ENCODE data around the gene TSHZ2. TPM values are rescaled to one million over a fixed set of nuclear protein-coding genes. Genes with fewer than 3 reads are reported as not detected.
A peak's percentile ranks its signal among the peaks of the same experiment; 100 is the strongest.

Gene TSHZ2
- total RNA-seq, 1 experiment from 2014 or later: 0.20 TPM

GRCh38 chr20:53279735-53280134 is 307.6 kb downstream of the TSHZ2 start (continued):
- TF ChIP-seq ESRRA (CRISPR knock-in tag; IDR thresholded peaks at IDR 0.05; ENCODE audit: borderline replicate concordance) (no peak), NFE2L1 (CRISPR knock-in tag; IDR thresholded peaks at IDR 0.05) (no peak), NR3C1 (CRISPR knock-in tag; conservative IDR thresholded peaks at IDR 0.05; ENCODE audit: low read depth) (no peak), RELA (CRISPR knock-in tag; IDR thresholded peaks at IDR 0.05; ENCODE audit: borderline replicate concordance) (no peak), ZNF512 (CRISPR knock-in tag; IDR thresholded peaks at IDR 0.05; ENCODE audit: borderline replicate concordance) (no peak)

GRCh38 chr20:53281557-53282117 is 309.5 kb downstream of the TSHZ2 start:
- CTCF ChIA-PET: interaction anchor here (0.8 to 1.8 kb wide), 5 partner anchors 10 to 266 kb away, joined by 3 to 9 read pairs (median 3); no protein-coding TSS in a partner anchor
- Mint-ChIP-seq H3K9me3 (no peaks in the 10 kb centered on the region), H3K4me3 (peak overlapping the region; percentile 6; the same call in 1 of the 2 replicates), H3K4me1 (peaks cover 48% of the 10 kb centered on the region), H3K27ac (0 out of 2 replicates have a peak overlapping the region, but pooled peaks have one; percentile 16), H3K36me3 (no peaks in the 10 kb centered on the region), H3K27me3 (ENCODE audit: low read depth) (peaks cover 4% of the 10 kb centered on the region)
- DNase-seq (ENCODE audit: low spot score): no peak
- POLR2A ChIA-PET: interaction anchor here (0.6 kb wide), 1 partner anchor 220 kb away, joined by 7 read pairs; no protein-coding TSS in a partner anchor
- TF ChIP-seq AFF4 (CRISPR knock-in tag; IDR thresholded peaks at IDR 0.05; ENCODE audit: borderline replicate concordance) (no peak), FOXJ3 (CRISPR knock-in tag; IDR thresholded peaks at IDR 0.05; ENCODE audit: borderline replicate concordance) (no peak), FOXP4 (CRISPR knock-in tag; IDR thresholded peaks at IDR 0.05) (no peak), ZNF423 (CRISPR knock-in tag; IDR thresholded peaks at IDR 0.05) (no peak), ZBTB43 (CRISPR knock-in tag; IDR thresholded peaks at IDR 0.05) (no peak), ATF3 (CRISPR knock-in tag; conservative IDR thresholded peaks at IDR 0.05) (no peak), E2F1 (CRISPR knock-in tag; IDR thresholded peaks at IDR 0.05) (no peak)
- peak; percentile 64 for ATAC-seq

Data from WTC11 (cell line).